Measurements from ENCODE around the gene ITSN1. TPM values are rescaled to one million over a fixed set of nuclear protein-coding genes. Genes with fewer than 3 reads are reported as not detected.

Gene ITSN1
- polyA plus RNA-seq, 1 donor from 2014 or later = 35.1 TPM

GRCh38 chr21:33668620-33669019 is 26.3 kb downstream of the ITSN1 start:
- H3F3A ChIP-seq (ENCODE audit: insufficient read depth, low read length, poor library complexity, severe bottlenecking) = no peaks in the 10 kb centered on the region
- H4K20me1 ChIP-seq (ENCODE audit: insufficient read depth) = no peaks in the 10 kb centered on the region
- peaks cover 53% of the 10 kb centered on the region for H3K79me2 ChIP-seq (replicated peaks; ENCODE audit: insufficient read depth, low read length)
- no peak for TF ChIP-seq TAF1 (IDR thresholded peaks at IDR 0.05; ENCODE audit: low read depth)
- TF ChIP-seq EP300 (conservative IDR thresholded peaks at IDR 0.05; ENCODE audit: poor library complexity, severe bottlenecking) = no peak
- no peak for TF ChIP-seq POLR2AphosphoS5 (IDR thresholded peaks at IDR 0.05)
- no peak for TF ChIP-seq SMC3 (conservative IDR thresholded peaks at IDR 0.05; ENCODE audit: poor library complexity)
- TF ChIP-seq EZH2 (IDR thresholded peaks at IDR 0.05; ENCODE audit: borderline replicate concordance, insufficient read depth, low read length, poor library complexity, severe bottlenecking) = no peak
- TF ChIP-seq MXI1 (conservative IDR thresholded peaks at IDR 0.05; ENCODE audit: poor library complexity, severe bottlenecking) = no peak
- TF ChIP-seq, protein P1, sequence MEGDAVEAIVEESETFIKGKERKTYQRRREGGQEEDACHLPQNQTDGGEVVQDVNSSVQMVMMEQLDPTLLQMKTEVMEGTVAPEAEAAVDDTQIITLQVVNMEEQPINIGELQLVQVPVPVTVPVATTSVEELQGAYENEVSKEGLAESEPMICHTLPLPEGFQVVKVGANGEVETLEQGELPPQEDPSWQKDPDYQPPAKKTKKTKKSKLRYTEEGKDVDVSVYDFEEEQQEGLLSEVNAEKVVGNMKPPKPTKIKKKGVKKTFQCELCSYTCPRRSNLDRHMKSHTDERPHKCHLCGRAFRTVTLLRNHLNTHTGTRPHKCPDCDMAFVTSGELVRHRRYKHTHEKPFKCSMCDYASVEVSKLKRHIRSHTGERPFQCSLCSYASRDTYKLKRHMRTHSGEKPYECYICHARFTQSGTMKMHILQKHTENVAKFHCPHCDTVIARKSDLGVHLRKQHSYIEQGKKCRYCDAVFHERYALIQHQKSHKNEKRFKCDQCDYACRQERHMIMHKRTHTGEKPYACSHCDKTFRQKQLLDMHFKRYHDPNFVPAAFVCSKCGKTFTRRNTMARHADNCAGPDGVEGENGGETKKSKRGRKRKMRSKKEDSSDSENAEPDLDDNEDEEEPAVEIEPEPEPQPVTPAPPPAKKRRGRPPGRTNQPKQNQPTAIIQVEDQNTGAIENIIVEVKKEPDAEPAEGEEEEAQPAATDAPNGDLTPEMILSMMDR (IDR thresholded peaks at IDR 0.05; ENCODE audit: poor library complexity, severe bottlenecking) = no peak
- TF ChIP-seq RAD21 (conservative IDR thresholded peaks at IDR 0.05) = no peak
- TF ChIP-seq REST (IDR thresholded peaks at IDR 0.05; ENCODE audit: borderline replicate concordance) = no peak
- H3K36me3 ChIP-seq (ENCODE audit: insufficient read depth, low read length) = no peaks in the 10 kb centered on the region
- no peak overlapping the region for H3K9ac ChIP-seq (ENCODE audit: low read length)
- no peak overlapping the region for H3K4me2 ChIP-seq (ENCODE audit: low read length)
- no peak overlapping the region for H2AFZ ChIP-seq (ENCODE audit: low read depth, low read length)
- H3K27me3 ChIP-seq (ENCODE audit: insufficient read depth, low read depth, low read length) = no peaks in the 10 kb centered on the region
- no peaks in the 10 kb centered on the region for H3K9me3 ChIP-seq (ENCODE audit: low read length)
- no peaks in the 10 kb centered on the region for H3K9me2 ChIP-seq (ENCODE audit: insufficient read depth, low read length)
- H3K27ac ChIP-seq (ENCODE audit: low read length) = no peak overlapping the region
- no peak overlapping the region for H3K4me3 ChIP-seq (ENCODE audit: low read length)

- no peak overlapping the region for H3K9ac ChIP-seq (ENCODE audit: low read length)
- peaks cover 49% of the 10 kb centered on the region for H3K79me2 ChIP-seq (replicated peaks; ENCODE audit: insufficient read depth, low read length)
- no peak overlapping the region for H3K4me2 ChIP-seq (ENCODE audit: low read length)
- H2AFZ ChIP-seq (ENCODE audit: low read depth, low read length) = no peak overlapping the region
- H3K36me3 ChIP-seq (ENCODE audit: insufficient read depth, low read length) = no peaks in the 10 kb centered on the region
- H3K9me2 ChIP-seq (ENCODE audit: insufficient read depth, low read length) = no peaks in the 10 kb centered on the region
- TF ChIP-seq EZH2 (IDR thresholded peaks at IDR 0.05; ENCODE audit: borderline replicate concordance, insufficient read depth, low read length, poor library complexity, severe bottlenecking) (no peak), EP300 (conservative IDR thresholded peaks at IDR 0.05; ENCODE audit: poor library complexity, severe bottlenecking) (no peak), REST (IDR thresholded peaks at IDR 0.05; ENCODE audit: borderline replicate concordance) (no peak), POLR2AphosphoS5 (IDR thresholded peaks at IDR 0.05) (no peak), MXI1 (conservative IDR thresholded peaks at IDR 0.05; ENCODE audit: poor library complexity, severe bottlenecking) (no peak), TAF1 (IDR thresholded peaks at IDR 0.05; ENCODE audit: low read depth) (no peak), SMC3 (conservative IDR thresholded peaks at IDR 0.05; ENCODE audit: poor library complexity) (no peak)
- TF ChIP-seq, protein P1 (IDR thresholded peaks at IDR 0.05; ENCODE audit: poor library complexity, severe bottlenecking) = no peak
- no peak overlapping the region for H3K27ac ChIP-seq (ENCODE audit: low read length)
- H3F3A ChIP-seq (ENCODE audit: insufficient read depth, low read length, poor library complexity, severe bottlenecking) = no peaks in the 10 kb centered on the region
- H3K9me3 ChIP-seq (ENCODE audit: low read length) = no peaks in the 10 kb centered on the region
- H3K4me3 ChIP-seq (ENCODE audit: low read length) = no peak overlapping the region
- H3K27me3 ChIP-seq (ENCODE audit: insufficient read depth, low read depth, low read length) = no peaks in the 10 kb centered on the region
- H4K20me1 ChIP-seq (ENCODE audit: insufficient read depth) = no peaks in the 10 kb centered on the region
Observed at GRCh38 chr21:33670076-33670978, 28.0 kb downstream of the ITSN1 start.
